ENCODE results near the gene ZNF85.
"Not testable (repeated sequence)": the region's sequence is repeated elsewhere in the genome, so short reads cannot be mapped to it uniquely, and the experiment has no call there.

The ZNF85 gene

GRCh38 chr19:20923077-20923871 lies at the start of gene ZNF85:
ZNF85 (plus strand) TSS chr19:20923251; CDS start chr19:20923401, 150 bp downstream.
- no peak for TF ChIP-seq CTCF (IDR thresholded peaks at IDR 0.05; ENCODE audit: low read depth, low read length, missing control alignments)
- peak; percentile 75 for DNase-seq (ENCODE audit: low read depth)
- H3K4me3 ChIP-seq (ENCODE audit: low read depth, low read length) = peak within 1 kb of the TSS; percentile 74
- in situ Hi-C loops (cut with HindIII; ENCODE audit: low sequenced_read_pairs) = no loop called here

- no peak overlapping the region for H3K4me3 ChIP-seq (ENCODE audit: low read depth, low read length)
- no peak for DNase-seq (ENCODE audit: low read depth)
- no peak for TF ChIP-seq CTCF (IDR thresholded peaks at IDR 0.05; ENCODE audit: low read depth, low read length, missing control alignments)
- in situ Hi-C loops (cut with HindIII; ENCODE audit: low sequenced_read_pairs) = no loop called here
Measured at GRCh38 chr19:20879501-20879900, 43.5 kb upstream of the ZNF85 start.

GRCh38 chr19:20912973-20913372 lies 10.1 kb upstream of the ZNF85 start:
- DNase-seq (ENCODE audit: low read depth) = no peak
- no peak overlapping the region for H3K4me3 ChIP-seq (ENCODE audit: low read depth, low read length)
- no peak for TF ChIP-seq CTCF (IDR thresholded peaks at IDR 0.05; ENCODE audit: low read depth, low read length, missing control alignments)
- in situ Hi-C loops (cut with HindIII; ENCODE audit: low sequenced_read_pairs) = no loop called here

GRCh38 chr19:20925481-20925880 lies 2.4 kb downstream of the ZNF85 start:
- TF ChIP-seq CTCF (IDR thresholded peaks at IDR 0.05; ENCODE audit: low read depth, low read length, missing control alignments) = no peak
- in situ Hi-C loops (cut with HindIII; ENCODE audit: low sequenced_read_pairs) = no loop called here
- no peak overlapping the region for H3K4me3 ChIP-seq (ENCODE audit: low read depth, low read length)
- no peak for DNase-seq (ENCODE audit: low read depth)

- no peak for DNase-seq (ENCODE audit: low read depth)
- in situ Hi-C loops (cut with HindIII; ENCODE audit: low sequenced_read_pairs) = no loop called here
- no peak for TF ChIP-seq CTCF (IDR thresholded peaks at IDR 0.05; ENCODE audit: low read depth, low read length, missing control alignments)
- H3K4me3 ChIP-seq (ENCODE audit: low read depth, low read length) = no peak overlapping the region
Measured at GRCh38 chr19:20926796-20927195, 3.7 kb downstream of the ZNF85 start.

GRCh38 chr19:20928371-20928770 lies 5.3 kb downstream of the ZNF85 start:
- H3K4me3 ChIP-seq (ENCODE audit: low read depth, low read length) = no peak overlapping the region
- peak; percentile 4 for DNase-seq (ENCODE audit: low read depth)
- TF ChIP-seq CTCF (IDR thresholded peaks at IDR 0.05; ENCODE audit: low read depth, low read length, missing control alignments) = no peak
- in situ Hi-C loops (cut with HindIII; ENCODE audit: low sequenced_read_pairs) = no loop called here

- DNase-seq (ENCODE audit: low read depth); in situ Hi-C loops (cut with HindIII; ENCODE audit: low sequenced_read_pairs); H3K4me3 ChIP-seq (ENCODE audit: low read depth, low read length): not testable (repeated sequence)
Measured at GRCh38 chr19:20936322-20936947, 13.4 kb downstream of the ZNF85 start.

- H3K4me3 ChIP-seq (ENCODE audit: low read depth, low read length); in situ Hi-C loops (cut with HindIII; ENCODE audit: low sequenced_read_pairs); DNase-seq (ENCODE audit: low read depth): not testable (repeated sequence)
Measured at GRCh38 chr19:20952561-20953095, 29.6 kb downstream of the ZNF85 start.

Measured in astrocyte of the cerebellum (primary cell).